HG02943 (cell line): Measurements from ENCODE around the gene HOXA11.

ENCODE experiments used
- ATAC-seq: cut with Tn5 transposase; IDR thresholded peaks from one replicate; pipeline ENCODE4 v1.9.1; 2021; ENCODE audit warnings: mild to moderate bottlenecking, low read depth, moderate library complexity; ENCODE audit not compliant: unreplicated experiment

Gene HOXA11

DNA sequence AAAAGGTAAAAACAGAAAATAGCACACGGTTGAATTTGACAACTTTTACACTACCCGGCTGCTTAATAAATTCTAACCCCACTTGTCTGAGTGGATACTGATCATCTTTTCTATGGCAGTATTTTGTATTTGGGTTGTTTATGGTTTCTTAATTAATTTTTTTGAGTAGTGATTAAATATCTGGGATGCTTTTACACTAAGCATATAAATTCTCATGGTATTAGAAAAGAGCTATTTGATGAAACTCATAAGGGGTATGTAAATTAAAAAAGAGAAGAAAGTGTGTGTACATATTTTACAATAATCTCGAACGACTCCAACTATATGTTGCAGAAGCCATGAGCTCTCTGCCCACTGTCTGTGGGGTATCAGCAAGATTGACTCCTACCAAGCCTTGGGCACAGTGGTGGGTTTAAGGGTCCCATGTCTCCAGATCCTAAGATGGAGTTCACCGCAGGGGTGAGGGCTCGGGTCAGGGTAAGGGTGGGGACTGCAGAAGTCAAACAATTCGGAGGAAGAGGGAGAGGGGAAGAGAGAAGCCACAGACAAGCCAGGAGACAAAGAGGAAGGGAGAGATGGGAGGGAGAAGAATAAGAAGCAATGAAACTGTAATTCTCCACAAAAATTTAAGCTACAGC, 22.4 kb upstream of the HOXA11 start:
- ATAC-seq = no peak

DNA sequence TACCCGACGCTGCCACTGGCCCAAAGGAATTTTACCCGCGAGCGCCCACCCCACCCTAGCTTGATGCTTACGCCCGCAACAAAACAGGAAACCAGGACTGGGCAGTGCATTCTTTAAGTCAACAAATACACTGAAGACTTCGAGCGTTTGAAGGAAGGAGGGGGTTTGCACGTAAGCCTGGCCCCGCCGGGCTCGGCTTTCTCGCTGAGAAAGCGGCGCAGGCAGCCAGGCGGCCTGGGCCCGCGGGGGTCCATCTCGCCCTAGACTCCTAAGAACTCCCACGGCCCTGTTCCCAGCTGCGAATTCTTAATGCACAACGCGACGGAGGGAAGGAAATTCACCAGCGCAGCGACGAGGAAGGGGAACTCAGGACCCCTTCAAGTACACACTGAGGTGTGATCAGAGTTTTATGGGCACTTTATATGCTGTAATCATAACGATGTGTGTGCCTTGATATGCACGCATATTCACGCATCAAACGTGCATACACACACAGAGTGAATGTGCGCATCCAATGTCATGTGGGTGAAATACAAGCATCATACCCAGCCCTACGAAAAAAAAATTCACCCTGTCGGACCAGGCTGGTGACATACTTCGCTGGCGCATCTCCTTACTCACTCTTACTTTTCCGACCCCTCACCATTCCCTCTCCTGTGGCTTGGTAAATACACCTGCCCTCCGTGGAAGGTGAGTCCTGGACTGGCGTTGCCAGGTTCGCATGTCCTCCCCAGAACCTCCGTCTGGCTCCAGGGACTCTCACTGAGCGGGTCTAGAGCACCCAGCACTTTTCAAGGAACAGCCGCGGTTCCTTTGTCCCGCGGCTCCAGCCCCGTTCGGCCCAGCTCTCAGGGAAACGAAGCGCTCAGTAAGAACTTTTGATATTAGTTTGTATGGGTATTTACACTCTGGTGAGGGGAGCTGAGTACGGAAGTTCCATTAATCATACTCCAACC, 20.6 kb upstream of the HOXA11 start:
- no peak for ATAC-seq

DNA sequence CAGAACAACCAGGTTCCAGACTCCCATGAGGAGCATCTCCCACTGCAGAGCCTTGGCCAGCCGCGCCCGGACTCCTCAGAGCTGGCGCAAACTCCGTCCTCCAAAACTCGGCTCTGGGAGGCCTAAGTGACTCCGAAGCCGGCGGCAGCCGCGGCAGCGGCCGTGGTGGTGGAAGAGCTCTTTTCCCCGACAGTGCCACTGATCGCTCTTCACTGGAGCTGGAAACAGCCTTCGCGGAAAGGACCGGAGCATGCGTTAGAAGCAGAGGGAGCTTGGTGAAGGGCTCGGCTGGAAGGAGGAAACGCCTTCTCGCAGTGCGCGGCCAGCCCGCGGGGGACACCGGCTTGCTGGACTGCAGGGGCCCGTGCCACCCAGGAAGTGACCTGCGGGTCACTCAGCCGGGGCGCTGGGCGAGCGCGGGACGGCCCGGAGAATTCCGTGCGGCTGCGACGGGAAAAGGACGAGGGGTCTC, 19.9 kb upstream of the HOXA11 start:
- ATAC-seq = no peak

DNA sequence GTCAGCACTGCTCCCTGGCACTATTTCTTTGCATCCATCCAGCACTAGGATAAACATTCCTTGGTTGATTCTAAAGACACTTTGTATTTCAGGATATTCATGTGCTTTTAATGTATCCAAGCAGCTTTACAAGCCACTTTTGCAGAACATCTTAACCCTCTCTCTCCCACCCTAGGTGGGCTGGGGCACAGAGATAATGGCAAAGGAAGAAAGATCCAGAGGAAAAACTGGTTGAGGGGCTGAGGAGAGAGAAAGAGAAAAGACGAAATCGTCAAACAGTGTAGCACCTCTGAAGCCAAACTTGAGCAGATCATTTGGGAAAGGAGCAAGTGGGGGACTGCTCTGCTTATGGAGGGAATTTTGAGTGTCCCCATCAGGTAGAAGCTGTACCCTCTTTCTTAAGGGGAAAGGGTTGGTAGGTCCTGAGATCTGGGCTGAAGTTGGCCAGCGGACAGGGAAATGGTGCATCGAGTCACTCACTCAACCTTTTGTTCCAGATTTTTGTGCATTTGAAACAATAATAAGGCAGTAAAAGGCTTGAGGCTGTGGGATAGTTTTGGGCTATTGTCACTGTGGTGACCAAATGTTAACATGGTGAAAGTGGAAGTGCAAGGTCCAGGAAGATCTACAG, 19.0 kb upstream of the HOXA11 start:
- no peak for ATAC-seq

DNA sequence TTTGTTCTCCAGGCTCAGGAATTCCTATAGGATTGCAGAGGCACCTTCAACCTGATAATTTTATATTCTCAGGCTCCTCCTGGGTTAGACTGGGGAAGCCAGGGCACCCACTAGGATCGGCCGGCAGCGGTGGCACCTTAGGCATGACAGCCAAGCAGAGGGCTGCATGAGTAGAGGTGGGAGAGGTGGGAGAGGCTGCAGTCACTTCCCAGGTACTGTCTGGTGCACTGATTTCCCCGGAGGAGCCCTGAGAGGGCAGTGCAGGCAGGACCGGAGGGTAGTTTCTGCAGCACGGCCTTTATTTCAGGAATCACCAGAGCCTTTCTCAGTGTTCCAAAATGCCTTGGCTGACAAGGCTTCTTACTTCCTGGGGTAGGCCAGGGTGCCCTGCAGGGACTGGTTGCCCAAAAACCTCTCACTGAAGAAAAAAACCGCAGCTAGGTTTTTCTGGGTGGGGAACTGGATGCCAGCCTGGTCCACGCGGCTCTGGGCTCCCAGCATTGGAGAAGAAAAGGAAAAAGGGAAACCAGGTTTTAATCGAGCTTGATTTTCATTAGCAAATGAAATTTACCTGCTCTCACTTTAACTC, 18.4 kb upstream of the HOXA11 start:
- no peak for ATAC-seq

DNA sequence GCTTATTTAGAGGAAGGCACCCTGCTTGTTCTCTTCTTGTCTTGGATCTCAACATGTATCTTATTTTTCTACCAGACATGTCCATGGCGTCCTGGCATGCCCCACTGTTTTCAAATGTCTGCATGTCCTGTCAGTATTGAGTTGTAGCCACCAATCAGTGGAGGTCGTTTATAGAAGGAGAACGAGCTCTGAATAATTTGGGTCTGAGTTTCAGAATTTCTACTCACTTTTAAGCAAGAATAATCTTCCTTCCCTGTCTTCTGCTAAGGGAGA, 17.8 kb upstream of the HOXA11 start:
- ATAC-seq = no peak

DNA sequence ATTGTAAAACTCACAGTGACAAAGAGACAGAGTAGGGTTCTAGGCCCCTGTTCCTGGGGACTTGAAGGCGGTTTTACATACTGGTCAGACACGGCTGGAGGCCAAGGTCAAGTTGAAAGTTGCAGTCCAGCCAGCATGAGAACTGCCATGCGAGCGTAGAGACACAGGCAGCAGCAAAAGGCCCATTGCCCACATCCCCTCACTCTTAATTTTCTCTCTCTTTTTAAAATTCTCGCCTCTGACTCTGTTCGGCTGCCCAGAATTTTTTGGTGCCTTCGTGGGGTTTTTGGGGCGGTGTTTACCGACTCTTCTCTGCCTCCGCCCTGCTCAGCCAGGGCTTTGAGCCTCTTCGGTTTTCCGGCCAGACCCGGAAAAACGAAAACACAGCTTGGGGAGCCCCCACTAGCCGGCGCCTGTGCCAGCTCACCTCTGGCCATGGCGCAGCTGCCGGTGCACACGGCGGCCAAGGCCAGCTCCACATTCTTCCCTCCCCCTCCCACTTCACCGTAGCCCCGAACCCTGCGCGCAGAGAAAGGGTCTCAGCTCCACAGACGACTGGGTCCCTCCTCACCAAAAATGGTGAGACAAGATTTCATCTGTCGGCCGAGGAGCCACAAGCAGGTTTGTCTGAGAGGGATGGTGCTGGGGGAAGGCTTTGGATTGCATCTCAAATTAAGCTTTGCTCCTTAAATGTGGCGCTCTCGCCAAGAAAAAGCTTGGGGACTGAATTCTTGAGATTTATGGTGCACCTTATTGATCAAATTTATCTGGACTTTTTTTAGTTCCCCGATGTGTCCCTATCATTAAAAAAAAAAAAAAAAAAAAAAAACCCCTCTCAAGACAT, 17.2 kb upstream of the HOXA11 start:
- ATAC-seq = no peak

DNA sequence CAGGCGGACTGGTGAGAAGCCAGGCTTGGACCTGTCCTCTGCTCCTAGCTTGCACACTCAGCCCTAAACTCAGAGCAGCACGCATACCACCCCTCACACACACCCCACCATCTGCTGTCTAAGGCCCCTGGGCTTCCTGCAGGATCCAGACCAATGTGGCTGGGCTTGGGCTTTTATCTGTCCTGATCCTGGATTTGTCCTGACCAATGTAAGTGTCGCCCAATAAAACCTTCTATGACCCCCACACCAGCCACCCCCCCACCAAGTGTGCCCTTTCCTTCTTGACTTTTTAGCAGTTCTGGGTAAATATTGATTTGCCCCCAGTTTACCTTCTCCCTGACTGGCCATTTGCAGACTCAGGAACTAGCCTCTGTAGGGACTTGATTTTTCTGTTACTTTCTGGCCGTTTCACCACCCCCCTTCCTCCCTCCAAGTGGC, 16.6 kb upstream of the HOXA11 start:
- no peak for ATAC-seq

DNA sequence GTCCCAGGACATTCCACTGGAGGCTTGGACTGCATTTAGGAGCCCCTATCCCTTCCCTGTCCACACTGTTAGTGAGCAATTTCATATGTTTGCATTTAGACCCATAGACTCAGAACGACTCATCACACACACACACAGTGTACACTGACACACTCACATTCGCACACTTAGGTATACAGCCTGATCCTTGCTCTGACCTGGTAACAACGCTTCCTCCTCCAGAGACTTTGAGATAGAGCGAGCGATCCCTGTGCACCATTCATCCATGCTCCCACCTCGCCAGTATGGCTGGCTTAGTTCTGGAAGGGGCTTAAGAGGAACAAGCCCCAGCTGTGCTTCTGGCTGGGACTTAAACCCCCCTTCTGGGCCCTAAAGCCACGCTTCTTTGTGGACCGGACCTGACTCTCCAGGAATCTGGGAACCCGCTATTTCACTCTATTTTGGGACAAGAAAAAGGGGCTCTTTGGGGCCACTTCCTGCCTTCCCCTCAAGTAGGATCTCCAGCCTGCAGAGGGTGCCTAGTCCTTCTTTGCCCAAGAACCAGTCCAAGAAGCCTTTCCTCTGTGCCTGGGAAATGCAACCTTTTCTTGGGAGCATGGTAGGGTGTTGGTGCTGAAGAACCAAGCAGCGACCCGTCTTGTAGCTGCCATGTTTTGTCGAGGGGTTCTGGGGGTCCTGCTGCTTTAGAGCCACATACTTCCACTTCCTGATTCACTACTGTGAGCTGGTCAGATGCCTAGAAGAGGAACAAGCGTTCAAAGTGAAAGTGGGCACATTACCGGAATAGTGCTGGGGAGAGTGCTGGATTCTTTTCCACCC, 15.9 kb upstream of the HOXA11 start:
- ATAC-seq = no peak

DNA sequence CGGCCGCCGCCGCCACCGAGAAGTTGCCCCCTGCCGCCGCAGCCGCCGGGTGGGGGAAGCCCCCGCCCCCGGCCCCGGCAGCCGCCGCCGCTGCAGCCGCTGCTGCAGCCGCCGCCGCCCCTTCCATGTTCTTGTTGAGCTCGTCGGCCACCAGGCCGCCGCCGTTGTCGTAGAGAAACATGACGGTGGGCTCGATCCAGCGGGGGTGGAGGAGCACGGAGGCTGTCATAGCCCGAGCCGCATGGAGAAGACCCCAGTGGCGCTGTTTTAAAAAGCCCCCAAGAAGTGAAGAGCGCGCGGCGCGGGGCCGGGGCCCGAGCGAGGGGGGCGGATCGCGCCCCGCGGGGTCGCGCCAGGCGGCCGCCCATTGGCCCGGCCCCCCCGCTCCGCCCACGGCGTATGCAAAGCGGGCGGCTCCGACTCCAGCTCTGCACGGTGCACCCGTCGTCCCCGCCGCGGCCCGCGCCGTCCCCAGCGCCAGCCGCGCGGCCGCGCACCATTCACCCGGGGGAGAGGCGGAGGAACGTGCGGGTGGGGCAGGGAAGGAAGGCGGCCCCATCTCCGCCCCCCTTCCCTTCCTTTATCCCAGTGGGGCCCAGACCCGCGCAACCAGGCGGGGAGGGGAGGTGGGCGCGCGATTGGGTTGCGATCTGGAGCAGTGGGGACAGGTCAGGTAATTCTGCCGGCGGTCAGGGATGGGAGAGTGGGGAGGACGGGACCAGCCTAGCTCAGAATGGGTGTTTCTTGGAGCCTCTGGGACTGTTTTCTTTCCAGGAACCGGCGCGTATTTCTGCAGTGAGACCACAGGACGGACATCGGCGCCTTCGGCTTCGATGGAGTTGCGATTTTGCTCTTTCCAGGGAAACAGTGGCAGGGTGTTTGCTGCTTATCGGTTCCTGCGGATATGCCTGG, 15.1 kb upstream of the HOXA11 start, which contains the start of gene HOXA13:
TSS of gene HOXA13 (minus strand) at position 243 of the 912 bp plus-strand sequence. CDS start at position 229, 14 bp downstream.
- ATAC-seq = no peak

DNA sequence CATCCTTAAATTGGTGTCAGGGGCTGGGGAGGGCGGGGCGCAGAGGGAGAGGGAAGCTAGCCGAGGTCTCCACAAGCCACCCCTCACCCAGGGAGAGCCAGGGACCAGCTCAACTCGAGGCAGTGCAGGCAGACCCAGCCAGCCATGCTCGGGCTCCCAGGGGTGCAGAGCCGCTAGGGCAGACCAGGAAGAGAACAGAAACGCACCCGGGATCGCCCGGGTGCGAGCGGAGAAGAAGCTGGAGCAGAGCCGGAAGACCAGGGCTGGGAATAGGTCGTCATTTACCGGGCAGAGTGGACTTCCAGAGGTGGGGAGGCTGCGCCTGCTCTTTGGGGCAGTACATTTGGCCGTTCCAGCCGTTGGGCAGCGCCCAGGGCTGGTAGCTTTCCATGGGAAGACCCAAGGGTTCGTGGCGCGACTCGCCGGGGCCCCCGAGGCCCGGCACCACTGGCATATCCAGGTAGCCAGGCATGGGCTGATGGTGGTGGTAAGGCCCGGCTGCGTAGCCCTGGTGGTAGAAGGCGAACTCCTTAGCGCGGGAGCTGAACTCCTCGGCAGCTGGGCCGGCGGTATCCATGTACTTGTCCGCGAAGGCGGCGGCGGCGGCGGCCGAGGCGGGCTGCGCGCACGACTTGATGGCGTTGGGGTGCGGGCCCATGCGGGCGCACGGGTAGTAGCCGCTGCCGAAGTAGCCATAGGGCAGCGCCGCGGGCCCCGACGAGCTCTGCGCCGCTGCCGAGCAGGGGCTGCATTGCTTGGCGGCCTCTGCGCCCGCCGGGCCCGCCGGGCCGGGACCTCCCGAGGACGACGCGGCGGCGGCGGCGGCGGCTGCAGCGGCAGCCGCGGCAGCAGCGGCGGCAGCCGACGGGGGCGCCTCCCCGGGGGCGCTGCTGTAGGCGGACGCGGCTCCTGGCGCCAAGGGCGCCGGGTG, 14.1 kb upstream of the HOXA11 start:
- no peak for ATAC-seq

DNA sequence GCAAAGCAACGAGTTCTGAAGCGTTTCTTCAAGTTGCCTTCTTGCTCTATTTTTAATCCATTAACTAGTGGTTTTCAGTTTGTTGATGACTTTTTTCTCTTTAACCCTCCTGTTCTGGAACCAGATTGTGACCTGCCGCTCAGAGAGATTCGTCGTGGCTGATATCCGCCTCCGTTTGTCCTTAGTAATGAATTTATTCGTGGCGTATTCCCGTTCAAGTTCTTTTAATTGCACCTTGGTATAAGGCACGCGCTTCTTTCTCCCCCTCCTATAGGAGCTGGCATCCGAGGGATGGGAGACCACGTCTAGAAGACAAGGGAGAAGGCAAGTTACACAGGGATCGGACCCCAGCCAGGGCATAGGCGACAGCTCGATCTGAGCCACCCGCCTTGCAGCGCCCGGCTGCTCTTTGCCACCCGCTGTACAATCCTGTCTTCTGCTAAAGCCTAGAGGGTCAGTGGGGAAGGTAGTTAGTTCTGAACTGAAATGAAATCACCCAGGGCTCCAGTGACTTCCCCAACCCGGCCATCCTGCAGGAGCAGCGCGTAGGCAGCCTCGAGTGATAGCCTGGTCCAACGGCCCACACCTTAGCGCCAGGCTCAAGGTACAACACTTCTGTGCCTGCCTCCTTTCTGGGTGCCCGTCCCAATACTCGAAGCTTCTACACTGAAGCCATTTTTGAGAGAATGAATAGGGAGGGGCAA, 13.3 kb upstream of the HOXA11 start:
- ATAC-seq = no peak

DNA sequence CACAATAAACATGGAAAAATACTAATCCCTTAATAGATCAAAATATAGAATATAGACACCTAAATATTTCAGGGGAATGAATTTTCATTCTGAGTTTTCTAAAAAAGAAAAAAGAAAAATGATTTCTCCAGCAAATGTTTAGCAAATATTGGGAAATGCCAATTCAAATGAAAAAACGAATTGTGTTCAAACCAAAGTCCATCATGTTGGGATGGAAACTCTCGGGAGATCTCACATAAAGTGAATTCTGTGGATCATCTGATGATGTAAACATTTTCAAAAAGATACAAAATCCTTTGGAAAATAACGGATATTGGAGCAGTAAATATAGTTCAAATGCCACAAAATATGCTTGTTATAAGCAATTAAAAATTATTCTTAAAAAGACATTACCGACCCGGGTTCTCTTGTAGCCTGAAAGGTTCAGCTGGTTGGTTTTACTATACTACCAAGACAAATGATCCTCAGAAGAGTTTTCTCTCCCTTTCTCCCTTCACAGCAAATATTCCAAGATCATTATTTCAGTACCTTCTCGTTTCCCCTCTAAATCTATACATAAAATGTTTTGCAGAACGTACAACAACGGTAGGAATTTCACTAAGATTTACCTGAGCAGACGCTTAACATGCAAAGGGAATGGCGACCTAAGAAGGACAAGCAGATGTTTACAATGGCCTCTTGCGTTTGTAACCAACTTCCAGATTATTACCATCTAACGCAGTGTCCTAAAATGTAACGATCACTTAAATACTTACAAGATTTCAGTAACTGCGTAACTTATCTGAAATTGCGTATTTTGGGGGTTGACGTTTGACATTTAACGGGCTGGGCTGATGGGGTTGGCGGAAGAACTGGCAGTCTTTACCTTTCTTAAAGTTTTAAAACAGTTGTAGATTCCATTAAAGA, 12.4 kb upstream of the HOXA11 start:
- ATAC-seq = no peak

DNA sequence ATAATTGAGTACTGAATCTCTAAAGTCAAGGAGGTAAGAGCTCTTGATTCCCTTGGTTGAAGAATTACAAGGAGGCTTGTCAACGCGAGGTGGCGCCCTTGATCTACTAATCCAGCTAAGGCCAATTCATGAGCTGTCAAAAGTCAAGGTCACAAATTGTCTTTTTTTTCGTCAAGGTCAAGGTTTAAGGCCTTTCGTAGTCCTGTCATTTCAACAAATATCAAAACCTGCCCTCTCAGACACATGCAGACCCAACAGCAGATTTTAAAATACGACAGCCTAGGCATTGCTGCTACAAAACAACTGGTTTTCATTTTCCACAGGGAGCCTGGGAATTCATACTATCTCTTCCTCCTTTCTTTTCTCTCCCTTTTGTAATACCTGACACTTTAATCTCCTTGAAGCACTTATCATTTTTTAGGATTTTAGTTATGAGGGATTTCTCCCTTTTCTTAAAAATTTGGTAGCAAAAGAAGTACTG, 11.3 kb upstream of the HOXA11 start:
- ATAC-seq = no peak

DNA sequence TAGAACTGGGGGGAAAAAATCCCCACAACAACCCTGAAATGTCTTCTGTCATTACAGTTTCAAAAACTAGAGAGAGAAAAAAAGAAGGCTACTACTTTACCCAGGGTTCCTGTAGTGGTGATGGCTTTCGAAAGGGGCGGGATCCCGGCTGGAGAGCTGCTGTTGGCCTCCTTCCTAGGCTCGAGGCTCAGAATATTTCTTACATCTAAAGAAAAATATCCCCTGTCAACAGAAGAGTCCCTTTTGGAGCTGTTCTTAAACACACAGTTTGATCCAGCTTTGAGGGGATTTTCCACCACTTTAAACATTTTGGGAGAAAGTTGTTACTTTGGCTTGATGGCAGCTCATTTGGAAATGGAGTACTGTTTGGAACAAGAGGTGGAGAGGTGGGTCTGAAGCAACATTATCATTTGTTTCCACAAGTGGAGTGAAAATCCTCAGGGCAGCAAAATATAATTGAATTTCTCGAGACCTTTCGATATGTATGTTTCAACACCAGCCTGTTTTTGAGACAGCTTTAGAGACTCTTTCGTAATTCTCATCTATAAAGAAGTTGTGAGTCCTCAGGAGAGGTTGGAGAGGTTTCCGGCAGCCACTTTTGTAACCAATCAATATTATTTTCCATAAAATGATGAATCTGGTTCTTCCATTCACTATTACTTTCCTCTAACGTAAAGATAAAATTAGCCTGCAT, 9.8 kb upstream of the HOXA11 start:
- ATAC-seq = no peak
